HAP-1 (cell line): ENCODE data around the gene DDA1.

Experiments used
- DNase-seq, 2 experiments: peaks; one replicate each; pipeline ENCODE4 v3.0.0-alpha.2; 2016 to 2020; ENCODE audit warnings: low spot score in 2 of 2
- H3K27me3 ChIP-seq: fragments of 250-450 bp; sonication (Bioruptor Pico); 2 replicates; pipeline ENCODE4 v1.5.1; 2020; ENCODE audit warnings: low read depth, mild to moderate bottlenecking, moderate library complexity
- H3K36me3 ChIP-seq: fragments of 250-450 bp; sonication (Bioruptor Pico); replicated peaks from 2 replicates; pipeline ENCODE4 v1.5.1; 2020; ENCODE audit warnings: mild to moderate bottlenecking
- H3K4me1 ChIP-seq: fragments of 250-450 bp; sonication (Bioruptor Pico); 2 replicates; pipeline ENCODE4 v1.5.1; 2020; ENCODE audit warnings: mild to moderate bottlenecking
- H3K4me3 ChIP-seq: fragments of 250-450 bp; sonication (Bioruptor Pico); 2 replicates; pipeline ENCODE4 v1.5.1; 2020; ENCODE audit warnings: mild to moderate bottlenecking, moderate library complexity
- H3K9me3 ChIP-seq: fragments of 250-450 bp; sonication (Bioruptor Pico); 2 replicates; pipeline ENCODE4 v1.5.1; 2020; ENCODE audit warnings: mild to moderate bottlenecking, moderate library complexity
- in situ Hi-C: fragments of 300-500 bp; cut with MboI; formaldehyde crosslinking; loops from 3 replicates; pipeline ENCODE4 v1.14.3; 2020; ENCODE audit warnings: low sequenced_read_pairs, inconsistent platforms, mixed read lengths

The DDA1 gene

GRCh38 chr19:17333611-17334413, 24.4 kb downstream of the DDA1 start:
- Histone ChIP-seq H3K9me3 (no peaks in the 10 kb centered on the region), H3K4me3 (peak overlapping the region; percentile 65), H3K36me3 (peaks cover 5% of the 10 kb centered on the region), H3K27me3 (no peaks in the 10 kb centered on the region), H3K4me1 (peaks cover 16% of the 10 kb centered on the region)
- DNase-seq, result peak; percentile 29 to 65
- in situ Hi-C loops, result no loop called here

- DNase-seq, result peak; percentile 93 to 99
- in situ Hi-C loops, result no loop called here
- H3K9me3 ChIP-seq, result no peaks in the 10 kb centered on the region
- no peaks in the 10 kb centered on the region for H3K27me3 ChIP-seq
- peaks cover 16% of the 10 kb centered on the region for H3K4me1 ChIP-seq
- peaks cover 10% of the 10 kb centered on the region for H3K36me3 ChIP-seq
- peak within 1 kb of the TSS; percentile 65 for H3K4me3 ChIP-seq
Observed at GRCh38 chr19:17334414-17335409, 25.3 kb downstream of the DDA1 start, which contains the start of gene ANO8. TSS of gene ANO8 (minus strand) at chr19:17334855. CDS start at chr19:17334670, 185 bp downstream.

DNA sequence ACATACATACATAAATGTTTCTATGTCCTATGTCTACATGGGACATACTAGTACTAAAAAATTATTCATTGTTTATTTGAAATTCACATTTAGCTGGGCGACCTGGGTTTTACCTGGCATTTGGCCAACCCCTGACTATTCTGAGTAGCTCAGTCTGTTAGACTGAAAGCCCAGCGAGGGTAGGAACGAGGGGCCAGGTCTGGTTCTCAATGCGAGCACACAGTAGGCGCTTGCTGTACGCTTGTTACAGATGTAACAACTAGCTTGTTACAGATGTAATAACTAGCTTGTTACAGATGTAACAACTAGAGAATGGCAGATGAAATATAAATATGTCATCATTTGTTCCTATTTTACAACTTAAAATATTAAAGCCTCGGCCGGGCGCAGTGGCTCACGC, 26.2 kb downstream of the DDA1 start:
- Histone ChIP-seq H3K27me3 (no peaks in the 10 kb centered on the region), H3K4me1 (peaks cover 16% of the 10 kb centered on the region), H3K9me3 (no peaks in the 10 kb centered on the region), H3K36me3 (peaks cover 10% of the 10 kb centered on the region), H3K4me3 (peak overlapping the region; percentile 65)
- in situ Hi-C loops, result no loop called here
- DNase-seq, result no peak

DNA sequence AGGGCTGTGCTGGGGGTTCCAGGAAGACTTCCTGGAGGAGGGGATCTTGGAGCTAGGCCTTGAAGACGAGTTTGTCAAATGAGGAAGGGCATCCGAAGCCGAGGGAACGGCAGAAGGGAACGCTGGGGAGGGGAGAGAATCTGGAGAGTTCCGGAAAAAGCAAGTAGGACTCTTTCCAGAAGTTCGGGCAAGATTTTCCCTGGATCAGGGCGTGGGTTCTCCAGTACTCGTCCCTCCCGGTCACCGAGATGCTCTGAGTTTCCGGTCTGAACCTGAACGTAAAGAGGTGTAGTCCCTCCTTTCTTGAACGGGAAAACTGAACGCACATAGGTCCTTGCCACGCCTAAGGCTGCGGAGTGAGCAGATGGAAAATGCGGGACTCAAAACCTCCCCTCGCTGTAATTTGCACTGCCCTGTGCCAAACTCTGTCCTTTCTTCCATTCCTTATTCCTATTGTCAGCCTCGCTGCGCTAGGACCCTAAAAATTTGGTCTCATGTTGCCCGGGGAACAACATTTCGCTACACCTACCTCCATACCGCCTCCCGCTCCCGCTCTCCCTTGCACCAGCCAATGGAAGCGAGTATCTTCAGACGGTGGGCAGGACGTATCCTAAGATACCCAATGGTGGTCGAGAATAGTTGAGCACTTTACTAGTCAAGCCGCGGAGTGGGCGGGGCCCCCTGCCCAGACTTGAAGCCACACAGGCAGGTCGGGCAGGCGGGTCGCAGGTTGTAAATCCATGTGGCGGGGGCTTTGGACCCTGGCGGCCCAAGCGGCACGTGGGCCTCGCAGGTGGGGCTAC, 27.7 kb downstream of the DDA1 start, which contains the start of gene GTPBP3:
TSS of gene GTPBP3 (plus strand) at position 682 of the 803 bp plus-strand sequence. CDS start at position 741, 59 bp downstream.
- DNase-seq, result peak; percentile 99 to 100
- Histone ChIP-seq H3K9me3 (no peaks in the 10 kb centered on the region), H3K4me1 (peaks cover 16% of the 10 kb centered on the region), H3K4me3 (peak within 1 kb of the TSS; percentile 74), H3K36me3 (peaks cover 20% of the 10 kb centered on the region), H3K27me3 (no peaks in the 10 kb centered on the region)
- in situ Hi-C loops, result no loop called here

- no peaks in the 10 kb centered on the region for H3K9me3 ChIP-seq
- H3K27me3 ChIP-seq, result no peaks in the 10 kb centered on the region
- H3K36me3 ChIP-seq, result peaks cover 25% of the 10 kb centered on the region
- peak in 1 of 2 experiments; percentile 68 for DNase-seq
- H3K4me3 ChIP-seq, result peak overlapping the region; percentile 74
- peaks cover 16% of the 10 kb centered on the region for H3K4me1 ChIP-seq
- in situ Hi-C loops, result no loop called here
Observed at GRCh38 chr19:17337675-17338432, 28.5 kb downstream of the DDA1 start.

DNA sequence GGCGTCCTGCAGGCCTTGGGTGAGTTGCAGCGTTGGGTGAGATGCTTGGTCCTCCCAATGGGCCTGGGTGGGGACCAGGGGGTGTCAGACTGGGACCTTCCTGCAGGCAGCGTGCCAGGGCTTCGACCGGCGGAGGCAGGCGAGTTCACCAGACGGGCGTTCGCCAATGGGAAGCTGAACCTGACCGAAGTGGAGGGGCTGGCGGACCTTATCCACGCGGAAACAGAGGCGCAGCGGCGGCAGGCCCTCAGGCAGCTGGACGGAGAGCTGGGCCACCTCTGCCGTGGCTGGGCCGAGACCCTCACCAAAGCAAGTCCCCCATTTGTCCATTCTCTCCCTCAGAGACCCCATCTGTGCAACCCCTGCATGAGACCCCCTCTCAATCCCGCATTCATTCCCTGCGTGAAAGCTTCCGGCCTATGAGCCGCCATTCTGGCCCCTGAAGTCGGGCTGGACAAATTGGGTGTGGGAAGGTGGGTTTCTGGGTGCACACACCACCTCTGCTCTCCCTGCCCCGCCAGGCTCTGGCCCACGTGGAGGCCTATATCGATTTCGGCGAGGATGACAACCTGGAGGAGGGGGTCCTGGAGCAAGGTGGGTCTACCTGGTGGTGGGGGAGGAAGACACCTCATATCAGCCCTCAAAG, 29.2 kb downstream of the DDA1 start:
- Histone ChIP-seq H3K4me1 (peaks cover 16% of the 10 kb centered on the region), H3K36me3 (peaks cover 27% of the 10 kb centered on the region), H3K9me3 (no peaks in the 10 kb centered on the region), H3K4me3 (peak overlapping the region; percentile 74), H3K27me3 (no peaks in the 10 kb centered on the region)
- DNase-seq, result no peak
- in situ Hi-C loops, result no loop called here

GRCh38 chr19:17339088-17339741, 29.9 kb downstream of the DDA1 start:
- Histone ChIP-seq H3K4me1 (peaks cover 16% of the 10 kb centered on the region), H3K9me3 (no peaks in the 10 kb centered on the region), H3K4me3 (no peak overlapping the region), H3K36me3 (peaks cover 34% of the 10 kb centered on the region), H3K27me3 (no peaks in the 10 kb centered on the region)
- DNase-seq, result peak in 1 of 2 experiments; percentile 80
- in situ Hi-C loops, result no loop called here

- in situ Hi-C loops, result no loop called here
- peak in 1 of 2 experiments; percentile 84 for DNase-seq
- peaks cover 34% of the 10 kb centered on the region for H3K36me3 ChIP-seq
- peaks cover 11% of the 10 kb centered on the region for H3K4me1 ChIP-seq
- H3K27me3 ChIP-seq, result no peaks in the 10 kb centered on the region
- H3K4me3 ChIP-seq, result no peak overlapping the region
- H3K9me3 ChIP-seq, result no peaks in the 10 kb centered on the region
Observed at GRCh38 chr19:17340302-17340870, 31.0 kb downstream of the DDA1 start.

DNA sequence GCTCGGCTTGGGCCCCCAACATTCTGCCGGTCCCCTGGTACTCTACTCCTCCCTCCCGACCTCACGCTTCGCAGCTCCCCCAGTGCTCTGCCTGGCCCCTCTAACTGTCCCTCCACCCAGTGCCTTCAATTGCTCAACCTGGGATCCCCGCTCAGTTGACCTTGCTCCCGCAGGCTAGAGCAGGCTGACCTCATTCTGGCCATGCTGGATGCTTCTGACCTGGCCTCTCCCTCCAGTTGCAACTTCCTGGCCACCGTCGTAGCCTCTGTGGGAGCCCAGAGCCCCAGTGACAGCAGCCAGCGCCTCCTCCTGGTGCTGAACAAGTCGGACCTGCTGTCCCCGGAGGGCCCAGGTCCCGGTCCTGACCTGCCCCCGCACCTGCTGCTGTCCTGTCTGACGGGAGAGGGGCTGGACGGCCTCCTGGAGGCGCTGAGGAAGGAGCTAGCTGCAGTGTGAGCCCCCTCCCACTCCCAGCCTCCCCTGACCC, 31.6 kb downstream of the DDA1 start:
- Histone ChIP-seq H3K4me3 (no peak overlapping the region), H3K36me3 (peaks cover 34% of the 10 kb centered on the region), H3K9me3 (no peaks in the 10 kb centered on the region), H3K4me1 (peaks cover 8% of the 10 kb centered on the region; the same call in 1 of the 2 replicates), H3K27me3 (no peaks in the 10 kb centered on the region)
- in situ Hi-C loops, result no loop called here
- no peak for DNase-seq

DNA sequence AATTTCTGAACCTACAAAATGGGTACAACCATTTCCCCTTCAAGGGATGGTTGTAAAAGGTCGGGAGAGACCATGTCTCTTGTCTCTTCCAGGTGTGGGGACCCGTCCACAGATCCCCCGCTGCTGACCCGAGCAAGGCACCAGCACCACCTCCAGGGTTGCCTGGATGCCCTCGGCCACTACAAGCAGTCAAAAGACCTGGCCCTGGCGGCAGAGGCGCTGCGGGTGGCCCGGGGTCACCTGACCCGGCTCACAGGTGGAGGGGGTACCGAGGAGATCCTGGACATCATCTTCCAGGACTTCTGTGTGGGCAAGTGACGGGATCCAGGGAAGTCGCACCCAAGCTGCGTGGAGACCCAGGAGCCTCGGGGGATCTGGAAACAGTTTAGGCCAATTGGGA, 32.0 kb downstream of the DDA1 start:
- in situ Hi-C loops, result no loop called here
- H3K4me3 ChIP-seq, result no peak overlapping the region

DNA sequence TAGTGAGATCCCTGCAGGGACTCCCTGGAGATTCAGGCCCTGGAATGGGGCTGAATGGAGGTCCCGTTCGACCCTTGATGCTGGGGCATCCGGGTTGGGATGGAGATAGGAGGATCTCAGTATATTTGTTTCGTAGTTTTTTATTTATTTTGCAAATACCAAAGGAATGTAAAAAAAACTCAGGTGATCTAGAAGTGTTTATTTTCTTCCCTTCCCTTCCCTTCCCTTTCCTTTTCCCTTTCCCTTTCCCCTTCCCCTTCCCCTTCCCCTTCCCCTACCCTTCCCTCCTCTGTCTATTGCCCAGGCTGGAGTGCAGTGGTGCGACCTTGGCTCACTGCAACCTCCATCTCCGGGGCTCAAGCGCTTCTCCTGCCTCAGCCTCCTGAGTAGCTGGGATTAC, 32.5 kb downstream of the DDA1 start:
- no peak for DNase-seq
- Histone ChIP-seq H3K27me3 (no peaks in the 10 kb centered on the region), H3K4me3 (no peak overlapping the region), H3K4me1 (peaks cover 10% of the 10 kb centered on the region; the same call in 1 of the 2 replicates), H3K9me3 (no peaks in the 10 kb centered on the region), H3K36me3 (peaks cover 34% of the 10 kb centered on the region)
- in situ Hi-C loops, result no loop called here

More for the DNA sequence above, 32.0 kb downstream of the DDA1 start:
- no peak for DNase-seq
- H3K36me3 ChIP-seq, result peaks cover 34% of the 10 kb centered on the region
- peaks cover 9% of the 10 kb centered on the region; the same call in 1 of the 2 replicates for H3K4me1 ChIP-seq
- H3K27me3 ChIP-seq, result no peaks in the 10 kb centered on the region
- H3K9me3 ChIP-seq, result no peaks in the 10 kb centered on the region
